Karpas-422 (cell line): ENCODE results near the gene CTTNBP2. TPM values are rescaled to one million over a fixed set of nuclear protein-coding genes. Genes with fewer than 3 reads are reported as not detected.

Experiments used
- DNase-seq: peaks from one replicate; pipeline ENCODE4 v3.0.0-alpha.2; 2015
- H2AFZ ChIP-seq: fragments of 200-600 bp; sonication (generic); 2 replicates; pipeline ENCODE4 v1.6.1; 2014; ENCODE audit warnings: antibody characterized with exemption, low read length, mixed read lengths
- H3K27ac ChIP-seq: fragments of 200-600 bp; sonication (generic); 2 replicates; pipeline ENCODE4 v1.5.1; 2014; ENCODE audit warnings: mild to moderate bottlenecking, low read length, moderate library complexity
- H3K27me3 ChIP-seq: fragments of 200-600 bp; sonication (generic); 2 replicates; pipeline ENCODE4 v1.6.1; 2014; ENCODE audit warnings: low read length, mixed read lengths
- H3K36me3 ChIP-seq: fragments of 200-600 bp; sonication (generic); 2 replicates; pipeline ENCODE4 v1.6.1; 2014; ENCODE audit warnings: low read length, mixed read lengths; ENCODE audit not compliant: insufficient read depth
- H3K4me1 ChIP-seq: fragments of 200-600 bp; sonication (generic); 2 replicates; pipeline ENCODE4 v1.6.1; 2014; ENCODE audit warnings: mild to moderate bottlenecking, low read length, mixed read lengths
- H3K4me2 ChIP-seq: fragments of 200-600 bp; sonication (generic); 2 replicates; pipeline ENCODE4 v1.6.1; 2014; ENCODE audit warnings: low read length, low read depth, mild to moderate bottlenecking; ENCODE audit not compliant: poor library complexity, severe bottlenecking
- H3K4me3 ChIP-seq: fragments of 200-600 bp; sonication (generic); 2 replicates; pipeline ENCODE4 v1.5.1; 2014; ENCODE audit warnings: mild to moderate bottlenecking, antibody characterized with exemption, low read length, mixed read lengths
- H3K79me2 ChIP-seq: fragments of 200-600 bp; sonication (generic); 2 replicates; pipeline ENCODE4 v1.6.1; 2014; ENCODE audit warnings: mild to moderate bottlenecking, low read length, mixed read lengths
- H3K9ac ChIP-seq: fragments of 200-600 bp; sonication (generic); 2 replicates; pipeline ENCODE4 v1.6.0; 2014; ENCODE audit warnings: low read length
- H3K9me2 ChIP-seq: fragments of 200-600 bp; sonication (generic), shearing (Covaris generic); replicated peaks from 2 replicates; pipeline ENCODE4 v1.6.0; 2014; ENCODE audit warnings: mild to moderate bottlenecking, low read length, moderate library complexity; ENCODE audit not compliant: insufficient read depth
- H3K9me3 ChIP-seq: fragments of 300-700, 200-600 bp; sonication (generic); 2 replicates; pipeline ENCODE4 v1.6.1; 2014; ENCODE audit warnings: low read length, mixed read lengths
- H4K20me1 ChIP-seq: fragments of 200-600 bp; sonication (generic); 2 replicates; pipeline ENCODE4 v1.6.1; 2014; ENCODE audit warnings: mild to moderate bottlenecking, antibody characterized with exemption, low read length, low read depth; ENCODE audit not compliant: insufficient read depth
- total RNA-seq: library from RNA; depleted of rRNA; stranded (reverse); fragments of >200 nt; shearing (Covaris generic); gene quantifications from 2 replicates; pipeline ENCODE4 v1.2.3, GENCODE V29; 2014; ENCODE audit warnings: low replicate concordance

Gene CTTNBP2
- total RNA-seq, 1 experiment from 2014 or later, result not detected

DNA sequence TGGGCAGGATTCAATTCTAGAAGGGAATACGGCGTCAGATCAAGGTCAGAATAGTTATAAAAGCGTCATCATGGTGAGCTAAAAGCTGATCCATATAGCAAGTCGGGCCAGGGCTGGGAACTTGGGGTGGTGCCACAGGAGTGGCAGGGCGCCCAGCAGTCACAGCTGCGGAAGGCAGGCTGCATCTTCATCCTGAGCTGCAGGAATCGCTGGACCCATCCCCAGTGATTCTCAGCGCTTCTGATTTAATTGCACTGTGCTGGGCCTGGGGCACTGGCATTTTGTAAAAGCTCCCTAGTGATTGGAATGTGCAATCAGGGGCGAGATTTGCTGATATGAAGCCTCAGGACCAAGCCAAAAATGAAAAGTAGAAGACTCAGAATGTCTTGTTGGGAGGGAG is 135.3 kb downstream of the CTTNBP2 start:
- H3K4me3 ChIP-seq, result no peak overlapping the region
- DNase-seq, result no peak
- no peak overlapping the region for H2AFZ ChIP-seq
- no peak overlapping the region for H3K27ac ChIP-seq
- no peak overlapping the region for H3K9ac ChIP-seq
- H3K9me2 ChIP-seq, result no peaks in the 10 kb centered on the region
- H3K4me1 ChIP-seq, result no peaks in the 10 kb centered on the region
- no peaks in the 10 kb centered on the region for H4K20me1 ChIP-seq
- no peaks in the 10 kb centered on the region for H3K36me3 ChIP-seq
- no peaks in the 10 kb centered on the region for H3K27me3 ChIP-seq
- H3K4me2 ChIP-seq, result no peak overlapping the region
- H3K79me2 ChIP-seq, result no peaks in the 10 kb centered on the region
- no peaks in the 10 kb centered on the region for H3K9me3 ChIP-seq

DNA sequence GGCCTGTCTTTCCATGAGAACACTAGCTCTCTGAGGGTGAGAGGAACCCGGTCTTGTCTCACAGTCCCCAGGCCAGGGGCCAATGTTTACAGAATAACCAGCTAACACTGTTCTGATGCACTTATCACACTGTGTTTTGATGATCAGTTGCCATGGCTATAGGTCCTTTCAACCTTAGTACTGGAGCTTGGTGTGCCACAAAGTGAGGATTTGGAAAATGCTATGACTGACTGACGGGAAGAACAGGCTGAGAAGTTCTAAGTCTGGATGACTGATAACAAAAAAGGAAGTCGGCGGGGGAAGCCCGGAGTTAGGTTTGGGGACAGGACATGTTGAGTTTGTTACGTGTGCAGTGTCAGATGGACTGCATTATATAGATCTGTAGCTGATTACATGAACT is 141.8 kb downstream of the CTTNBP2 start:
- Histone ChIP-seq H3K4me2 (no peak overlapping the region), H4K20me1 (no peaks in the 10 kb centered on the region), H3K79me2 (no peaks in the 10 kb centered on the region), H3K9me2 (no peaks in the 10 kb centered on the region), H3K9ac (no peak overlapping the region), H3K27ac (no peak overlapping the region), H3K36me3 (no peaks in the 10 kb centered on the region), H3K4me1 (no peaks in the 10 kb centered on the region), H3K4me3 (no peak overlapping the region), H3K9me3 (no peaks in the 10 kb centered on the region), H2AFZ (no peak overlapping the region; the same call in 1 of the 2 replicates), H3K27me3 (no peaks in the 10 kb centered on the region)
- DNase-seq, result no peak

DNA sequence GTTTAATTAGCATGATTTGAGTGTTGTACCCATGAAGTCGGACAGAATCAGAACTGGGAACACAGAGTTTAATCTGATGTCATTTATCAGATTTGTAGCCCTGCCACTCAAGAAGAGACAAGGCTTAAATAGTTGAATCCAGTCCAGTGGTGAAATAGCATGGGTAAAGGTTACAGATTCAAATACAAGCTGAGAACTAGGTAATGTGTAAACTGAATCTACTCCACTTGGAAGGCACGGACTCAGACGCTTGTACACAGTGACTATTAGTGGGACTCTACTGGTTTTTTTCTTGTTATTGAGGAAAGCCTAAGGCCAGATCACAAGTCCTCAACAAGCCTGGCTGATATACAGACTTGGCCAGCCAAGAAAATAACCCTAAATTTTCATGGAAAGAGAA is 142.9 kb downstream of the CTTNBP2 start:
- no peak for DNase-seq
- Histone ChIP-seq H3K4me1 (no peaks in the 10 kb centered on the region), H2AFZ (no peak overlapping the region), H3K4me3 (no peak overlapping the region), H3K9me3 (no peaks in the 10 kb centered on the region), H3K79me2 (no peaks in the 10 kb centered on the region), H3K27me3 (no peaks in the 10 kb centered on the region), H4K20me1 (no peaks in the 10 kb centered on the region), H3K36me3 (no peaks in the 10 kb centered on the region), H3K4me2 (no peak overlapping the region), H3K9ac (no peak overlapping the region), H3K27ac (no peak overlapping the region), H3K9me2 (no peaks in the 10 kb centered on the region)

DNA sequence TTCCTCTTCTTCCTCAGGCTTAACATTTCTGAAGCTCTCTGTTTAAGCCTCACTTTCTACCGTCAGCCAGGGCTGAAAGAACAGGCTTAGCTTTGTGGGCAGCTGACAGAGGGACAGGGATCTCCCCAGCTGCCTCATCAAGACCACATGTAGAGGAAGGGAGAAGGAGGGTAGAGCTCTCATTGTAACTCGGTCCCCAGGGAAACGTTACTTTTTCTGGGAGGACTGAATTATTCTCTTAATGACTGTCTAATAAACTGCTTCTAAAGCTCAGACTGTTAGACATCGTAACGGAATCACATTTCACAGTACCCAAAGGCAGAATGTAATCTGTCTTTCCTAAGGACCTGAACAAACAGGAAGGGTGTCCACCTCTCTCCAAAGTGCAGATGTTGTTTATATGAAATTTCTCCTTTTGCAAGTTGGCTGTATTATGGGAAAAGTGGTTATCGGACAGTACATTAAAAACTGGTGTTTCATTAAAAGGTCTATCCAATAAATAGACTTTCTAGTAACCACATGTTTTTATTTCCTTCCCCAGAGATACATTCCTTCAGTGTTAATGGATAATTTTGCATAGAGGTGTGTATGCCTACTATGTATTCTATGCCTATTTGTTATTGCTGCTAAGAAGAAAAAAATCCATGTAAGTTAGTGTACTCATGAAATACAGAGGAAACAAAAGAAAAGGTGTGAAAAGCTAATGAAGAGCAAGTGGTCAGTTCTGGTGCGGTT is 144.2 kb downstream of the CTTNBP2 start:
- Histone ChIP-seq H3K79me2 (no peaks in the 10 kb centered on the region), H3K9me3 (no peaks in the 10 kb centered on the region), H3K4me3 (no peak overlapping the region), H3K9me2 (no peaks in the 10 kb centered on the region), H4K20me1 (no peaks in the 10 kb centered on the region), H3K9ac (no peak overlapping the region), H2AFZ (no peak overlapping the region), H3K27me3 (no peaks in the 10 kb centered on the region), H3K27ac (no peak overlapping the region), H3K4me1 (no peaks in the 10 kb centered on the region), H3K4me2 (no peak overlapping the region), H3K36me3 (no peaks in the 10 kb centered on the region)
- DNase-seq, result no peak

DNA sequence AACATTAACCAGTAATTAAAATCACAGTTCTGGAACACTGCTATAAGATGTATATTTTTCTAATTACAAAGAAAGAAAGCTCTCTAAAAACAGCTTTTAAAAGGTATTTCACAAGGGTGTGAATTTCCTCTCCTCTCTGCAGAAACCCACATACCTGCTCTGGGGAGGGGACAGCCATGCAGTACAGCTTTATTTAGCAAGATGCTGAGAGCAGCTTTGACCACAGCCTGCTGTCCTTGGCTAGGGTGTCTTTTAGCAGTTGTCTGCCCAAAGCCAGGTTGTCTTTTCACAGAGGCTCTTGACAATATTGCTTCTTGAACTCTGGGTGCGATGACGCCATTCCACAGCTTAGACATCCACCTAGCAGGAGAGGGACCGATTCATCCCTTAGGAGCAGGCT is 148.3 kb downstream of the CTTNBP2 start:
- Histone ChIP-seq H3K9ac (no peak overlapping the region), H3K4me1 (no peaks in the 10 kb centered on the region), H3K9me3 (no peaks in the 10 kb centered on the region), H3K4me3 (no peak overlapping the region), H3K36me3 (no peaks in the 10 kb centered on the region), H3K27me3 (no peaks in the 10 kb centered on the region), H3K79me2 (no peaks in the 10 kb centered on the region), H3K4me2 (no peak overlapping the region), H4K20me1 (no peaks in the 10 kb centered on the region), H3K27ac (no peak overlapping the region), H3K9me2 (no peaks in the 10 kb centered on the region), H2AFZ (no peak overlapping the region)
- no peak for DNase-seq

DNA sequence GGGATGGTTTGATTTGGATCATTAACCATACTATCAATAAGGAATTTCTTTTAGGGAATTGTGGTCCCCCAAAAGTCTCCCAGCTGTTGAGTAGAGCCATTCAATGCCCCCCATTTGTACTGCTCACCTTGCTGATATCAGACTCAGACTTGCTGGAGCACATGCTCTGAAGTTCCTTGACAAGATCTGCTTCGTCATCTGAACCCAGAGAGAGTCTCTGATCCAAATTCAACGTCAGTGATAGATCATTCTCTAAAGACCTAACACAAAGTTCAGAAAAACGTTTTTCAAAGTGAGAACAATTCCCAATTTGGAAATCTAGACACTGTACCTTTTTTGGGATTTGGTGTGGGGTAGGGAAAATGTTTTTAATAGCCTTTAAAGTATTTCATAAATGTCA is 153.9 kb downstream of the CTTNBP2 start:
- Histone ChIP-seq H3K9me2 (no peaks in the 10 kb centered on the region), H2AFZ (no peak overlapping the region), H3K4me2 (no peak overlapping the region), H3K36me3 (no peaks in the 10 kb centered on the region), H3K79me2 (no peaks in the 10 kb centered on the region), H3K27ac (no peak overlapping the region), H3K4me3 (no peak overlapping the region), H4K20me1 (no peaks in the 10 kb centered on the region), H3K9ac (no peak overlapping the region), H3K4me1 (no peaks in the 10 kb centered on the region), H3K27me3 (no peaks in the 10 kb centered on the region), H3K9me3 (no peaks in the 10 kb centered on the region)
- no peak for DNase-seq

DNA sequence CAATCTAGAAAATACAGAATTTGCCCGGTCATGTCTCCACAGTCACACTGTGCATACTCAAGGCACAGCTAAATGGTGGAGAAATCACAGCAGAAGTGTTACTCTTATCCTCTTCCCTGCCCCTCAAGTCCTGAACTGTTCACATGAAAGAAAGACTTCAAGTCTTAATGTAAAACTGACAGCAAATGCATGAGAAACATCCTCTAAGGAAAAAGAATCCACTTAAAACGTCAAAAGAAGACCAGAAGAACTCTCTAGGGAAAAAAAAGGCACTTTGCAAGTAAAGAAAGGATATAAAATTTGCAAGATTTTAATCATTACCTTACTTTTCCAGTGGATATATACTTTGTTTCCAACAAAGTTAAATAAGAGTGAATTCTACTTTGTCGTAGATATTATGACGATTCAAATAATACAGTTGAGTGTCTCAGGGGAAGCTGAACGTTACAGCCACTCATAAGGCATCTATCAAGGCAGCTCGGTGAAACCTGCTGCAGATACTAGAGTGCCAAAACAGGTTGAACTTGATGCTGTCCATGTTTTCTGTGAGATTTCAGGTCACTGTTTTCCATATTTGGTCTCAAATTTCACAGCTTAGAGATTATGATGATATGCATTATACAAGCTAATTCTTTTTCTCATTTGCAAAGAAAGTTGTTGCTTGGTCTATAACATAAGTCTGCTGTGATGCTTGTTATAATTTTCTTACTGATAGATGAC is 155.0 kb downstream of the CTTNBP2 start:
- Histone ChIP-seq H3K36me3 (no peaks in the 10 kb centered on the region), H3K9me2 (no peaks in the 10 kb centered on the region), H3K4me3 (no peak overlapping the region), H3K9me3 (no peaks in the 10 kb centered on the region), H3K9ac (no peak overlapping the region), H3K79me2 (no peaks in the 10 kb centered on the region), H3K4me2 (no peak overlapping the region), H3K27me3 (no peaks in the 10 kb centered on the region), H2AFZ (no peak overlapping the region), H3K4me1 (no peaks in the 10 kb centered on the region), H3K27ac (no peak overlapping the region), H4K20me1 (no peaks in the 10 kb centered on the region)
- DNase-seq, result no peak

DNA sequence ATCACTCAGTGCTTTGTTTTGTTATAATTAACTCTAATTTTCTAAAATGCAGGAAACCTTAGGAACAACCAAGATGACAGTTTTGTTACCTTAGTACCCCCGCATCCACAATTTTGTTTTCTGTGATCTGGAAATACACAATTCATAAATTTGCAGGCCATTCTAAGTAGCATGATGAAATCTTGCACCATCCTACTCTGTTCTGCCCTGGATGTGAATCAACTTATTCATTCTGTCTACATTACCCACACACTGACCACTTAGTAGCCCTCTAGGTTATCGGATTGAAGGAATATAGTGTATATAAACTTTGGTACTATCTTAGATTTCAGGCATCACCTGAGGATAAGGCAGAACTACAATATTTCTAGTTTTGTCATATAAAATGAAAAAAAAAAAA is 155.9 kb downstream of the CTTNBP2 start:
- no peak overlapping the region for H3K4me2 ChIP-seq
- H3K9ac ChIP-seq, result no peak overlapping the region
- H4K20me1 ChIP-seq, result no peaks in the 10 kb centered on the region
- no peak overlapping the region for H2AFZ ChIP-seq
- H3K4me3 ChIP-seq, result no peak overlapping the region
- no peaks in the 10 kb centered on the region for H3K79me2 ChIP-seq
- H3K27ac ChIP-seq, result no peak overlapping the region
- DNase-seq, result no peak
- H3K9me3 ChIP-seq, result no peaks in the 10 kb centered on the region
- H3K9me2 ChIP-seq, result no peaks in the 10 kb centered on the region
- no peaks in the 10 kb centered on the region for H3K4me1 ChIP-seq
- H3K27me3 ChIP-seq, result no peaks in the 10 kb centered on the region
- no peaks in the 10 kb centered on the region for H3K36me3 ChIP-seq
